HG02678 (cell line): Measurements from ENCODE around the gene ANKRD63.
A peak's percentile ranks its signal among the peaks of the same experiment; 100 is the strongest.

ENCODE experiments used
- ATAC-seq: cut with Tn5 transposase; IDR thresholded peaks from one replicate; pipeline ENCODE4 v1.9.1; 2021; ENCODE audit warnings: mild to moderate bottlenecking, moderate library complexity; ENCODE audit not compliant: unreplicated experiment

Gene ANKRD63

GRCh38 chr15:40282869-40283614 lies at the start of gene ANKRD63:
Gene ANKRD63, minus strand, starts transcription at chr15:40283064. Its CDS starts 478 bp downstream, at chr15:40282586.
- ATAC-seq, result no peak

- ATAC-seq, result no peak
These were observed 49.4 kb upstream of the ANKRD63 start for GRCh38 chr15:40332113-40332781.

- no peak for ATAC-seq
These were observed 48.8 kb upstream of the ANKRD63 start for GRCh38 chr15:40331637-40332036.

- no peak for ATAC-seq
These were observed 48.2 kb upstream of the ANKRD63 start for GRCh38 chr15:40331026-40331425.

- ATAC-seq, result no peak
These were observed 47.5 kb upstream of the ANKRD63 start for GRCh38 chr15:40330368-40330836.

- ATAC-seq, result no peak
These were observed 46.9 kb upstream of the ANKRD63 start for GRCh38 chr15:40329804-40330203.

GRCh38 chr15:40328751-40329150 lies 45.9 kb upstream of the ANKRD63 start:
- ATAC-seq, result no peak

GRCh38 chr15:40328176-40328575 lies 45.3 kb upstream of the ANKRD63 start:
- no peak for ATAC-seq

GRCh38 chr15:40327457-40327856 lies 44.6 kb upstream of the ANKRD63 start:
- no peak for ATAC-seq

GRCh38 chr15:40325700-40326099 lies 42.8 kb upstream of the ANKRD63 start:
- no peak for ATAC-seq

- no peak for ATAC-seq
These were observed 42.3 kb upstream of the ANKRD63 start for GRCh38 chr15:40325188-40325587.

GRCh38 chr15:40323953-40324937 lies 41.4 kb upstream of the ANKRD63 start:
- ATAC-seq, result peak; percentile 7

- ATAC-seq, result peak; percentile 90
These were observed 40.5 kb upstream of the ANKRD63 start, which contains the start of gene INAFM2 for GRCh38 chr15:40323239-40323952. Gene INAFM2, plus strand, starts transcription at chr15:40323692. Its CDS starts 364 bp downstream, at chr15:40324056.

- no peak for ATAC-seq
These were observed 39.8 kb upstream of the ANKRD63 start for GRCh38 chr15:40322531-40323238.

- no peak for ATAC-seq
These were observed 38.1 kb upstream of the ANKRD63 start for GRCh38 chr15:40320931-40321371.

GRCh38 chr15:40320409-40320808 lies 37.5 kb upstream of the ANKRD63 start:
- ATAC-seq, result no peak

- no peak for ATAC-seq
These were observed 34.7 kb upstream of the ANKRD63 start for GRCh38 chr15:40317580-40317979.

- ATAC-seq, result no peak
These were observed 34.1 kb upstream of the ANKRD63 start for GRCh38 chr15:40316931-40317330.

- no peak for ATAC-seq
These were observed 31.9 kb upstream of the ANKRD63 start for GRCh38 chr15:40314723-40315276.
